Epidermal melanocyte (primary cell): Measurements from ENCODE around the gene C13orf42.

Experiments used
- DNase-seq: peaks from one replicate; pipeline ENCODE4 v3.0.0; 2011; ENCODE audit warnings: low spot score; ENCODE audit not compliant: insufficient read length

C13orf42 gene

GRCh38 chr13:51035978-51036377, 75.1 kb downstream of the C13orf42 start:
- no peak for DNase-seq

GRCh38 chr13:51035469-51035868, 75.6 kb downstream of the C13orf42 start:
- no peak for DNase-seq

- DNase-seq: no peak
Observed at GRCh38 chr13:51034906-51035305, 76.2 kb downstream of the C13orf42 start.

GRCh38 chr13:51033421-51034185, 77.5 kb downstream of the C13orf42 start:
- no peak for DNase-seq

GRCh38 chr13:51032831-51033230, 78.2 kb downstream of the C13orf42 start:
- DNase-seq: no peak
